Measurements from ENCODE around the gene L3MBTL1. TPM values are rescaled to one million over a fixed set of nuclear protein-coding genes. Genes with fewer than 3 reads are reported as not detected.

The L3MBTL1 gene
- total RNA-seq, 1 experiment from 2014 or later, result 21.6 TPM

- RAD21 ChIA-PET (ENCODE audit: low non-redundant PET in 1 of 2, low total read pairs in 2 of 2, uncharacterized antibody in 2 of 2, unreplicated experiment in 2 of 2), result no interaction called here
- TF ChIP-seq SIN3A (IDR thresholded peaks at IDR 0.05; ENCODE audit: low read depth), result no peak
- no peak for TF ChIP-seq SRF (IDR thresholded peaks at IDR 0.05; ENCODE audit: low read depth)
- no peak for TF ChIP-seq ATF3 (IDR thresholded peaks at IDR 0.05)
- TF ChIP-seq EZH2 (IDR thresholded peaks at IDR 0.05), result no peak
- no peak for TF ChIP-seq CEBPB (IDR thresholded peaks at IDR 0.05; ENCODE audit: low read depth)
- TF ChIP-seq, protein P1, sequence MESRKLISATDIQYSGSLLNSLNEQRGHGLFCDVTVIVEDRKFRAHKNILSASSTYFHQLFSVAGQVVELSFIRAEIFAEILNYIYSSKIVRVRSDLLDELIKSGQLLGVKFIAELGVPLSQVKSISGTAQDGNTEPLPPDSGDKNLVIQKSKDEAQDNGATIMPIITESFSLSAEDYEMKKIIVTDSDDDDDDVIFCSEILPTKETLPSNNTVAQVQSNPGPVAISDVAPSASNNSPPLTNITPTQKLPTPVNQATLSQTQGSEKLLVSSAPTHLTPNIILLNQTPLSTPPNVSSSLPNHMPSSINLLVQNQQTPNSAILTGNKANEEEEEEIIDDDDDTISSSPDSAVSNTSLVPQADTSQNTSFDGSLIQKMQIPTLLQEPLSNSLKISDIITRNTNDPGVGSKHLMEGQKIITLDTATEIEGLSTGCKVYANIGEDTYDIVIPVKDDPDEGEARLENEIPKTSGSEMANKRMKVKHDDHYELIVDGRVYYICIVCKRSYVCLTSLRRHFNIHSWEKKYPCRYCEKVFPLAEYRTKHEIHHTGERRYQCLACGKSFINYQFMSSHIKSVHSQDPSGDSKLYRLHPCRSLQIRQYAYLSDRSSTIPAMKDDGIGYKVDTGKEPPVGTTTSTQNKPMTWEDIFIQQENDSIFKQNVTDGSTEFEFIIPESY (IDR thresholded peaks at IDR 0.05; ENCODE audit: extremely low read depth, insufficient replicate concordance, low read length), result no peak
- TF ChIP-seq ZFX (IDR thresholded peaks at IDR 0.05), result no peak
- no peak for TF ChIP-seq EZH2phosphoT487 (IDR thresholded peaks at IDR 0.05; ENCODE audit: borderline replicate concordance)
- H3K9me3 ChIP-seq (ENCODE audit: control insufficient read depth in 1 of 2, insufficient read depth in 1 of 2, low read depth in 1 of 2, low read length in 2 of 2), result no peaks in the 10 kb centered on the region
- no peaks in the 10 kb centered on the region for H3K27me3 ChIP-seq (ENCODE audit: insufficient read depth, low read length)
- H3K4me1 ChIP-seq (ENCODE audit: control insufficient read depth in 1 of 2, insufficient read depth in 2 of 2, low read length in 2 of 2), result no peaks in the 10 kb centered on the region
- intact Hi-C loops (cut with micrococcal nuclease), result no loop called here
- H3K4me2 ChIP-seq (ENCODE audit: low read length), result no peak overlapping the region
- H4K20me1 ChIP-seq (ENCODE audit: insufficient read depth), result no peaks in the 10 kb centered on the region
- no peak overlapping the region for H2AFZ ChIP-seq (ENCODE audit: low read depth, low read length, poor library complexity, severe bottlenecking)
- no peak for DNase-seq (ENCODE audit: low read depth, low spot score)
- H3K27ac ChIP-seq (ENCODE audit: low read depth, low read length), result no peak overlapping the region
- BruUV-seq (replicated peaks), result no TSS peak
- no peaks in the 10 kb centered on the region for H3K79me2 ChIP-seq (ENCODE audit: insufficient read depth, low read length)
- H3K9ac ChIP-seq (ENCODE audit: low read length), result no peak overlapping the region
- no peak overlapping the region for H3K4me3 ChIP-seq (replicated peaks in 1 of 2; ENCODE audit: low read depth in 1 of 2, low read length in 2 of 2)
- ATAC-seq, result no peak
- POLR2A ChIA-PET, result no interaction called here
- no peaks in the 10 kb centered on the region for H3K9me2 ChIP-seq (ENCODE audit: insufficient read depth)
- CTCF ChIA-PET, result no interaction called here
- no peaks in the 10 kb centered on the region for H3K36me3 ChIP-seq (ENCODE audit: control insufficient read depth in 1 of 2, insufficient read depth in 2 of 2, low read length in 2 of 2)
These were observed 61.8 kb downstream of the L3MBTL1 start for GRCh38 chr20:43569282-43569681.

- no peak overlapping the region for H3K4me3 ChIP-seq (replicated peaks in 1 of 2; ENCODE audit: low read depth in 1 of 2, low read length in 2 of 2)
- POLR2A ChIA-PET, result no interaction called here
- RAD21 ChIA-PET (ENCODE audit: low non-redundant PET in 1 of 2, low total read pairs in 2 of 2, uncharacterized antibody in 2 of 2, unreplicated experiment in 2 of 2), result no interaction called here
- no peaks in the 10 kb centered on the region for H3K36me3 ChIP-seq (ENCODE audit: control insufficient read depth in 1 of 2, insufficient read depth in 2 of 2, low read length in 2 of 2)
- no peaks in the 10 kb centered on the region for H3K9me2 ChIP-seq (ENCODE audit: insufficient read depth)
- TF ChIP-seq CBX3 (IDR thresholded peaks at IDR 0.05; ENCODE audit: low read depth) (no peak), ZNF274 (IDR thresholded peaks at IDR 0.05; ENCODE audit: low read depth, low read length) (no peak), SIN3A (IDR thresholded peaks at IDR 0.05; ENCODE audit: low read depth) (no peak), RAD21 (IDR thresholded peaks at IDR 0.05; ENCODE audit: low read depth) (no peak), JUND (IDR thresholded peaks at IDR 0.05) (no peak), POLR2A (IDR thresholded peaks at IDR 0.05; ENCODE audit: borderline replicate concordance, extremely low read depth, insufficient read depth, insufficient read length) (no peak), TCF7L2 (IDR thresholded peaks at IDR 0.05; ENCODE audit: borderline replicate concordance, extremely low read depth, insufficient read depth, insufficient read length) (no peak), ELF1 (IDR thresholded peaks at IDR 0.05; ENCODE audit: borderline replicate concordance, low read depth) (no peak), EZH2 (IDR thresholded peaks at IDR 0.05) (no peak), YY1 (IDR thresholded peaks at IDR 0.05; ENCODE audit: extremely low read depth, insufficient replicate concordance, low read depth, low read length) (no peak)
- TF ChIP-seq, protein P2, sequence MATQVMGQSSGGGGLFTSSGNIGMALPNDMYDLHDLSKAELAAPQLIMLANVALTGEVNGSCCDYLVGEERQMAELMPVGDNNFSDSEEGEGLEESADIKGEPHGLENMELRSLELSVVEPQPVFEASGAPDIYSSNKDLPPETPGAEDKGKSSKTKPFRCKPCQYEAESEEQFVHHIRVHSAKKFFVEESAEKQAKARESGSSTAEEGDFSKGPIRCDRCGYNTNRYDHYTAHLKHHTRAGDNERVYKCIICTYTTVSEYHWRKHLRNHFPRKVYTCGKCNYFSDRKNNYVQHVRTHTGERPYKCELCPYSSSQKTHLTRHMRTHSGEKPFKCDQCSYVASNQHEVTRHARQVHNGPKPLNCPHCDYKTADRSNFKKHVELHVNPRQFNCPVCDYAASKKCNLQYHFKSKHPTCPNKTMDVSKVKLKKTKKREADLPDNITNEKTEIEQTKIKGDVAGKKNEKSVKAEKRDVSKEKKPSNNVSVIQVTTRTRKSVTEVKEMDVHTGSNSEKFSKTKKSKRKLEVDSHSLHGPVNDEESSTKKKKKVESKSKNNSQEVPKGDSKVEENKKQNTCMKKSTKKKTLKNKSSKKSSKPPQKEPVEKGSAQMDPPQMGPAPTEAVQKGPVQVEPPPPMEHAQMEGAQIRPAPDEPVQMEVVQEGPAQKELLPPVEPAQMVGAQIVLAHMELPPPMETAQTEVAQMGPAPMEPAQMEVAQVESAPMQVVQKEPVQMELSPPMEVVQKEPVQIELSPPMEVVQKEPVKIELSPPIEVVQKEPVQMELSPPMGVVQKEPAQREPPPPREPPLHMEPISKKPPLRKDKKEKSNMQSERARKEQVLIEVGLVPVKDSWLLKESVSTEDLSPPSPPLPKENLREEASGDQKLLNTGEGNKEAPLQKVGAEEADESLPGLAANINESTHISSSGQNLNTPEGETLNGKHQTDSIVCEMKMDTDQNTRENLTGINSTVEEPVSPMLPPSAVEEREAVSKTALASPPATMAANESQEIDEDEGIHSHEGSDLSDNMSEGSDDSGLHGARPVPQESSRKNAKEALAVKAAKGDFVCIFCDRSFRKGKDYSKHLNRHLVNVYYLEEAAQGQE (IDR thresholded peaks at IDR 0.05; ENCODE audit: low read depth), result no peak
- no peaks in the 10 kb centered on the region for H3K27me3 ChIP-seq (ENCODE audit: insufficient read depth, low read length)
- CTCF ChIA-PET, result interaction anchor here (1.5 kb wide), 1 partner anchor 32 kb away, joined by 3 read pairs; no protein-coding TSS in a partner anchor
- no peak overlapping the region for H3K27ac ChIP-seq (ENCODE audit: low read depth, low read length)
- H3K4me2 ChIP-seq (ENCODE audit: low read length), result no peak overlapping the region
- no TSS peak for BruUV-seq (replicated peaks)
- DNase-seq (ENCODE audit: low read depth, low spot score) (no peak), ATAC-seq (no peak)
- H3K9ac ChIP-seq (ENCODE audit: low read length), result no peak overlapping the region
- H2AFZ ChIP-seq (ENCODE audit: low read depth, low read length, poor library complexity, severe bottlenecking), result no peak overlapping the region
- H3K79me2 ChIP-seq (ENCODE audit: insufficient read depth, low read length), result no peaks in the 10 kb centered on the region
- H3K9me3 ChIP-seq (ENCODE audit: control insufficient read depth in 1 of 2, insufficient read depth in 1 of 2, low read depth in 1 of 2, low read length in 2 of 2), result no peaks in the 10 kb centered on the region
- intact Hi-C loops (cut with micrococcal nuclease), result no loop called here
- H4K20me1 ChIP-seq (ENCODE audit: insufficient read depth), result no peaks in the 10 kb centered on the region
- no peaks in the 10 kb centered on the region for H3K4me1 ChIP-seq (ENCODE audit: control insufficient read depth in 1 of 2, insufficient read depth in 2 of 2, low read length in 2 of 2)
These were observed 63.0 kb downstream of the L3MBTL1 start for GRCh38 chr20:43570496-43570895.

Measured in HCT116 (cell line).